DND-41 (cell line): Measurements from ENCODE around the gene CYP2U1.
"Not testable (repeated sequence)": the region's sequence is repeated elsewhere in the genome, so short reads cannot be mapped to it uniquely, and the experiment has no call there.

Experiments used
- ATAC-seq: fragments of 200-7000 bp; cut with Tn5 transposase; 3 replicates; pipeline ENCODE4 v1.9.1; 2021; ENCODE audit warnings: low read depth; ENCODE audit not compliant: insufficient read depth
- DNase-seq: peaks from one replicate; pipeline ENCODE4 v3.0.0-alpha.2; 2020
- H2AFZ ChIP-seq: 2 replicates; pipeline ENCODE4 v1.6.0; 2012; ENCODE audit warnings: low read depth, low read length
- H3K27ac ChIP-seq: 2 replicates; pipeline ENCODE4 v1.5.1; 2012; ENCODE audit warnings: low read length, inconsistent platforms
- H3K27me3 ChIP-seq: fragments of 200-600 bp; sonication (generic); 2 replicates; pipeline ENCODE4 v1.6.0; 2012; ENCODE audit warnings: low read length, mild to moderate bottlenecking, inconsistent platforms; ENCODE audit not compliant: insufficient read depth, poor library complexity
- H3K36me3 ChIP-seq: 2 replicates; pipeline ENCODE4 v1.5.1; 2012; ENCODE audit warnings: low read length, inconsistent platforms; ENCODE audit not compliant: insufficient read depth
- H3K4me1 ChIP-seq: 2 replicates; pipeline ENCODE4 v1.5.1; 2012; ENCODE audit warnings: mild to moderate bottlenecking, low read length; ENCODE audit not compliant: insufficient read depth
- H3K4me2 ChIP-seq: 2 replicates; pipeline ENCODE4 v1.6.0; 2012; ENCODE audit warnings: mild to moderate bottlenecking, moderate library complexity, low read length, inconsistent platforms; ENCODE audit not compliant: insufficient read depth
- H3K4me3 ChIP-seq, 2 experiments: fragments of 200-600 bp in 1 of 2; shearing (Covaris generic) in 1 of 2; 2 replicates each; pipeline ENCODE4 v1.5.1; 2012 to 2016; ENCODE audit warnings: inconsistent platforms in 2 of 2, low read length in 2 of 2, mild to moderate bottlenecking in 2 of 2, low read depth in 1 of 2, moderate library complexity in 1 of 2
- H3K79me2 ChIP-seq: 2 replicates; pipeline ENCODE4 v1.6.0; 2012; ENCODE audit warnings: low read length, inconsistent platforms; ENCODE audit not compliant: insufficient read depth
- H3K9ac ChIP-seq: 2 replicates; pipeline ENCODE4 v1.6.0; 2012; ENCODE audit warnings: low read depth, mild to moderate bottlenecking, inconsistent platforms, low read length, moderate library complexity
- H3K9me3 ChIP-seq: 2 replicates; pipeline ENCODE4 v1.5.1; 2012; ENCODE audit warnings: low read length, moderate library complexity, mild to moderate bottlenecking, inconsistent platforms; ENCODE audit not compliant: insufficient read depth, severe bottlenecking
- H4K20me1 ChIP-seq: 2 replicates; pipeline ENCODE4 v1.6.0; 2012; ENCODE audit warnings: low read length; ENCODE audit not compliant: insufficient read depth
- CTCF ChIP-seq: IDR thresholded peaks from 2 replicates; pipeline ENCODE4 v1.5.1; 2012; ENCODE audit warnings: borderline replicate concordance, low read length, moderate library complexity, mild to moderate bottlenecking; ENCODE audit not compliant: poor library complexity, severe bottlenecking; ENCODE audit errors: extremely low read depth
- EZH2 ChIP-seq: IDR thresholded peaks from 3 replicates; pipeline ENCODE4 v1.6.1; 2012; ENCODE audit warnings: borderline replicate concordance, low read depth, mild to moderate bottlenecking, moderate library complexity, low read length, inconsistent platforms; ENCODE audit not compliant: severe bottlenecking

Gene CYP2U1

GRCh38 chr4:107917500-107917899, 13.8 kb upstream of the CYP2U1 start:
- Histone ChIP-seq H4K20me1 (no peaks in the 10 kb centered on the region), H3K9me3 (peaks cover 8% of the 10 kb centered on the region), H3K27me3 (peaks cover 5% of the 10 kb centered on the region), H3K79me2 (no peaks in the 10 kb centered on the region), H3K4me2 (no peak overlapping the region), H3K4me3 (no peak overlapping the region), H3K4me1 (peaks cover 3% of the 10 kb centered on the region; the same call in 1 of the 2 replicates), H3K27ac (no peak overlapping the region), H2AFZ (no peak overlapping the region), H3K9ac (no peak overlapping the region), H3K36me3 (no peaks in the 10 kb centered on the region)
- DNase-seq, result no peak
- TF ChIP-seq CTCF (no peak), EZH2 (no peak)
- ATAC-seq, result no peak

- no peak overlapping the region for H3K9ac ChIP-seq
- no peaks in the 10 kb centered on the region for H3K4me1 ChIP-seq
- no peaks in the 10 kb centered on the region for H3K36me3 ChIP-seq
- no peaks in the 10 kb centered on the region for H3K79me2 ChIP-seq
- no peak overlapping the region for H3K4me2 ChIP-seq
- TF ChIP-seq CTCF (no peak), EZH2 (no peak)
- no peak overlapping the region for H2AFZ ChIP-seq
- H3K27me3 ChIP-seq, result peaks cover 6% of the 10 kb centered on the region
- ATAC-seq (no peak), DNase-seq (no peak)
- H3K4me3 ChIP-seq, result no peak overlapping the region
- H3K27ac ChIP-seq, result no peak overlapping the region
- H3K9me3 ChIP-seq, result peaks cover 8% of the 10 kb centered on the region
- H4K20me1 ChIP-seq, result no peaks in the 10 kb centered on the region
Measured at GRCh38 chr4:107922486-107923473, 8.6 kb upstream of the CYP2U1 start.

- H3K36me3 ChIP-seq, H3K9ac ChIP-seq, H3K27ac ChIP-seq, H3K4me3 ChIP-seq, H4K20me1 ChIP-seq, ATAC-seq, H3K4me2 ChIP-seq, H3K4me1 ChIP-seq, DNase-seq, H3K9me3 ChIP-seq, H3K27me3 ChIP-seq, H2AFZ ChIP-seq, H3K79me2 ChIP-seq: not testable (repeated sequence)
Measured at GRCh38 chr4:107925713-107926112, 5.6 kb upstream of the CYP2U1 start.

- H4K20me1 ChIP-seq, H2AFZ ChIP-seq, H3K4me3 ChIP-seq, H3K27ac ChIP-seq, H3K79me2 ChIP-seq, DNase-seq, ATAC-seq, H3K9me3 ChIP-seq, H3K36me3 ChIP-seq, H3K9ac ChIP-seq, H3K4me2 ChIP-seq, H3K27me3 ChIP-seq: not testable (repeated sequence)
- peaks cover 11% of the 10 kb centered on the region for H3K4me1 ChIP-seq
Measured at GRCh38 chr4:107926875-107927274, 4.5 kb upstream of the CYP2U1 start.
